SK-N-SH (cell line): ENCODE results near the gene ANKRD11.

Source experiments
- USF2 ChIP-seq: fragments of 150-350 bp; IDR thresholded peaks from 2 replicates; pipeline ENCODE4 v1.6.1; 2017; ENCODE audit warnings: antibody characterized with exemption, low read length, low read depth, borderline replicate concordance
- TF ChIP-seq, protein P1 (sequence below): fragments of 200-600 bp; sonication (generic); IDR thresholded peaks from 2 replicates; pipeline ENCODE4 v1.6.1; 2017; ENCODE audit warnings: antibody characterized with exemption, mild to moderate bottlenecking, moderate library complexity

- TF ChIP-seq, protein P1, sequence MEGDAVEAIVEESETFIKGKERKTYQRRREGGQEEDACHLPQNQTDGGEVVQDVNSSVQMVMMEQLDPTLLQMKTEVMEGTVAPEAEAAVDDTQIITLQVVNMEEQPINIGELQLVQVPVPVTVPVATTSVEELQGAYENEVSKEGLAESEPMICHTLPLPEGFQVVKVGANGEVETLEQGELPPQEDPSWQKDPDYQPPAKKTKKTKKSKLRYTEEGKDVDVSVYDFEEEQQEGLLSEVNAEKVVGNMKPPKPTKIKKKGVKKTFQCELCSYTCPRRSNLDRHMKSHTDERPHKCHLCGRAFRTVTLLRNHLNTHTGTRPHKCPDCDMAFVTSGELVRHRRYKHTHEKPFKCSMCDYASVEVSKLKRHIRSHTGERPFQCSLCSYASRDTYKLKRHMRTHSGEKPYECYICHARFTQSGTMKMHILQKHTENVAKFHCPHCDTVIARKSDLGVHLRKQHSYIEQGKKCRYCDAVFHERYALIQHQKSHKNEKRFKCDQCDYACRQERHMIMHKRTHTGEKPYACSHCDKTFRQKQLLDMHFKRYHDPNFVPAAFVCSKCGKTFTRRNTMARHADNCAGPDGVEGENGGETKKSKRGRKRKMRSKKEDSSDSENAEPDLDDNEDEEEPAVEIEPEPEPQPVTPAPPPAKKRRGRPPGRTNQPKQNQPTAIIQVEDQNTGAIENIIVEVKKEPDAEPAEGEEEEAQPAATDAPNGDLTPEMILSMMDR: no peak
- no peak for TF ChIP-seq USF2
These were observed 15.1 kb upstream of the ANKRD11 start for GRCh38 chr16:89505204-89506112.
